Gastroesophageal sphincter (tissue), 4 donors: ENCODE measurements around the gene HS3ST3A1. TPM values are rescaled to one million over a fixed set of nuclear protein-coding genes. Genes with fewer than 3 reads are reported as not detected.

Source experiments
- ATAC-seq: fragments of 150-250 bp; one replicate; pipeline ENCODE4 v1.9.1; 2016; ENCODE audit warnings: mild to moderate bottlenecking, moderate library complexity
- H3K27ac ChIP-seq, 4 donors: fragments of 200-600 bp; sonication (generic) in 3 of 4; 1 replicate in 3 of 4; 2 replicates in 1 of 4; pipeline ENCODE4 v1.5.1; 2016 to 2019
- H3K27me3 ChIP-seq: fragments of 200-600 bp; sonication (generic); one replicate; pipeline ENCODE4 v1.5.1; 2019
- H3K36me3 ChIP-seq, 2 donors: fragments of 200-600 bp; sonication (generic); one replicate each; pipeline ENCODE4 v1.5.1; 2019; ENCODE audit warnings: control low read depth in 1 of 2
- H3K4me1 ChIP-seq, 3 donors: fragments of 200-600 bp; sonication (generic); 1 replicate in 2 of 3; 2 replicates in 1 of 3; pipeline ENCODE4 v1.5.1; 2016 to 2019; ENCODE audit warnings: control low read depth in 2 of 3
- H3K4me3 ChIP-seq, 2 donors: fragments of 200-600 bp; sonication (generic); one replicate each; pipeline ENCODE4 v1.5.1; 2019; ENCODE audit warnings: mild to moderate bottlenecking in 1 of 2, moderate library complexity in 1 of 2
- H3K9me3 ChIP-seq, 3 donors: fragments of 200-600 bp; sonication (generic); one replicate each; pipeline ENCODE4 v1.5.1; 2017 to 2019; ENCODE audit warnings: control low read depth in 2 of 3
- CTCF ChIP-seq, 4 experiments: fragments of 200-600 bp in 2 of 4; fragments of 450-650 bp in 2 of 4; sonication (generic) in 1 of 4; IDR thresholded peaks; one replicate each; pipeline ENCODE4 v1.5.1; 2017 to 2019; ENCODE audit warnings: antibody characterized with exemption in 4 of 4, mild to moderate bottlenecking in 2 of 4, moderate library complexity in 2 of 4
- EP300 ChIP-seq: sonication (generic); formaldehyde crosslinking; IDR thresholded peaks from one replicate; pipeline ENCODE4 v1.6.1; 2017; ENCODE audit warnings: antibody characterized with exemption, mild to moderate bottlenecking
- POLR2A ChIP-seq, 2 donors: fragments of 450-650 bp; IDR thresholded peaks; one replicate each; pipeline ENCODE4 v1.6.1; 2017; ENCODE audit warnings: antibody characterized with exemption in 2 of 2, mild to moderate bottlenecking in 2 of 2, moderate library complexity in 1 of 2
- POLR2AphosphoS5 ChIP-seq: sonication (generic); formaldehyde crosslinking; IDR thresholded peaks from one replicate; pipeline ENCODE4 v1.6.1; 2017; ENCODE audit warnings: antibody characterized with exemption
- WGBS, 2 donors: methylation state at CpG; one replicate each; pipeline ENCODE4 v1.1.5; 2018; ENCODE audit warnings: low coverage in 1 of 2; 5-methylcytosine and 5-hydroxymethylcytosine counted together
- total RNA-seq, 4 donors: library from RNA; depleted of rRNA; stranded (reverse); fragments of >200 nt; gene quantifications; one replicate each; pipeline ENCODE4 v1.1.0, GENCODE V29; 2016

The HS3ST3A1 gene
- total RNA-seq, 4 donors from 2014 or later: 5.9 to 10.9 (median 8.9) TPM

GRCh38 chr17:13491916-13492736 lies 109.6 kb downstream of the HS3ST3A1 start:
- 44 to 55% methylated on average over 6 to 7 of the region's 7 CpGs for WGBS, 2 donors
- no peak for ATAC-seq
- TF ChIP-seq POLR2AphosphoS5 (no peak), CTCF (IDR thresholded peaks at IDR 0.05) (no peak), EP300 (no peak), POLR2A (IDR thresholded peaks at IDR 0.05) (no peak)

GRCh38 chr17:13491491-13491890 lies 110.2 kb downstream of the HS3ST3A1 start:
- H3K27me3 ChIP-seq: no peaks in the 10 kb centered on the region
- no peaks in the 10 kb centered on the region for H3K9me3 ChIP-seq
- TF ChIP-seq EP300: no peak
- TF ChIP-seq POLR2A (IDR thresholded peaks at IDR 0.05): no peak
- no peak for TF ChIP-seq POLR2AphosphoS5
- H3K4me1 ChIP-seq: no peaks in the 10 kb centered on the region
- no peak overlapping the region for H3K27ac ChIP-seq
- ATAC-seq: no peak
- no peaks in the 10 kb centered on the region for H3K36me3 ChIP-seq
- no peak overlapping the region for H3K4me3 ChIP-seq
- 67 to 93% methylated on average over 1 of the region's 1 CpG for WGBS, 2 donors

More at GRCh38 chr17:13491916-13492736, 109.6 kb downstream of the HS3ST3A1 start:
- no peaks in the 10 kb centered on the region for H3K9me3 ChIP-seq
- no peak overlapping the region for H3K4me3 ChIP-seq
- H3K4me1 ChIP-seq: no peaks in the 10 kb centered on the region
- no peaks in the 10 kb centered on the region for H3K36me3 ChIP-seq
- H3K27me3 ChIP-seq: no peaks in the 10 kb centered on the region
- H3K27ac ChIP-seq: no peak overlapping the region

GRCh38 chr17:13490906-13491482 lies 110.7 kb downstream of the HS3ST3A1 start:
- Histone ChIP-seq H3K27ac (no peak overlapping the region), H3K36me3 (no peaks in the 10 kb centered on the region), H3K9me3 (no peaks in the 10 kb centered on the region), H3K4me3 (no peak overlapping the region), H3K27me3 (no peaks in the 10 kb centered on the region), H3K4me1 (no peaks in the 10 kb centered on the region)
- no peak for TF ChIP-seq POLR2AphosphoS5
- no peak for TF ChIP-seq CTCF (IDR thresholded peaks at IDR 0.05)
- no peak for TF ChIP-seq POLR2A (IDR thresholded peaks at IDR 0.05)
- TF ChIP-seq EP300: no peak
- WGBS, 2 donors: 71 to 88% methylated on average over 5 of the region's 5 CpGs
- ATAC-seq: no peak

- Histone ChIP-seq H3K9me3 (no peaks in the 10 kb centered on the region), H3K27me3 (no peaks in the 10 kb centered on the region), H3K4me1 (no peaks in the 10 kb centered on the region), H3K4me3 (no peak overlapping the region), H3K27ac (no peak overlapping the region), H3K36me3 (no peaks in the 10 kb centered on the region)
- 19 to 39% methylated on average over 3 of the region's 3 CpGs for whole genome bisulfite sequencing, 2 donors
- ATAC-seq: no peak
- TF ChIP-seq POLR2AphosphoS5 (no peak), CTCF (IDR thresholded peaks at IDR 0.05) (no peak), EP300 (no peak), POLR2A (IDR thresholded peaks at IDR 0.05) (no peak)
Measured at GRCh38 chr17:13490427-13490826, 111.3 kb downstream of the HS3ST3A1 start.

- no peak overlapping the region for H3K27ac ChIP-seq
- no peaks in the 10 kb centered on the region for H3K4me1 ChIP-seq
- 86 to 87% methylated on average over 3 of the region's 3 CpGs for WGBS, 2 donors
- H3K27me3 ChIP-seq: no peaks in the 10 kb centered on the region
- TF ChIP-seq POLR2A (IDR thresholded peaks at IDR 0.05) (no peak), CTCF (IDR thresholded peaks at IDR 0.05) (no peak), POLR2AphosphoS5 (no peak), EP300 (no peak)
- peaks cover 0 to 13% (median 0%) of the 10 kb centered on the region in 3 donors for H3K9me3 ChIP-seq
- no peak overlapping the region for H3K4me3 ChIP-seq
- ATAC-seq: no peak
- no peaks in the 10 kb centered on the region for H3K36me3 ChIP-seq
Measured at GRCh38 chr17:13485327-13485726, 116.4 kb downstream of the HS3ST3A1 start.
